Suprapubic skin (tissue), 4 donors: ENCODE measurements around the gene PRDX6.

Experiments
- EP300 ChIP-seq: sonication (generic); formaldehyde crosslinking; IDR thresholded peaks from one replicate; pipeline ENCODE4 v1.6.1; 2017; ENCODE audit warnings: antibody characterized with exemption
- POLR2AphosphoS5 ChIP-seq, 3 donors: sonication (generic); formaldehyde crosslinking; IDR thresholded peaks; one replicate each; pipeline ENCODE4 v1.6.1; 2017; ENCODE audit warnings: antibody characterized with exemption in 3 of 3
- TF ChIP-seq, protein P1 (sequence below), 2 donors: fragments of 200-600 bp in 1 of 2; fragments of 450-650 bp in 1 of 2; sonication (generic) in 1 of 2; IDR thresholded peaks; one replicate each; pipeline ENCODE4 v1.5.1; 2016 to 2019; ENCODE audit warnings: antibody characterized with exemption in 2 of 2, mild to moderate bottlenecking in 1 of 2, moderate library complexity in 1 of 2

DNA sequence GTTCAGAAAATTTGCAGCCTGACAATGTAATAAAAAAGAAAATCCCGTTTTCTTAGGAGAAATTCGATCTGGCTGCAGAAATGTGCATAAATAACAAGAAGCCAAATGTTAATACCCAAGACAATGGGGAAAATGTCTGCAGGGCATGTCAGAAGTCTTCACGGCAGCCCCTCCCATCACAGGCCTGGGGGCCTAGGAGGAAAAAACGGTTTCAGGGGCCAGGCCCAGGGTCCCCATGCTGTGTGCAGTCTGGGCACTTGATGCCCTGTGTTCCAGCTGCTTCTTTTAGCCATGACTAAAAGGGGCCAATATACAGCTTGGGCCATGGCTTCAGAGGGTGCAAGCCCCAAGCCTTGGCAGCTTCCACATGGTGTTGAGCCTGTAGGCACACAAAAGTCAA, 6.5 kb upstream of the PRDX6 start:
- TF ChIP-seq POLR2AphosphoS5 (IDR thresholded peaks at IDR 0.05) (no peak), EP300 (no peak)
- TF ChIP-seq, protein P1, sequence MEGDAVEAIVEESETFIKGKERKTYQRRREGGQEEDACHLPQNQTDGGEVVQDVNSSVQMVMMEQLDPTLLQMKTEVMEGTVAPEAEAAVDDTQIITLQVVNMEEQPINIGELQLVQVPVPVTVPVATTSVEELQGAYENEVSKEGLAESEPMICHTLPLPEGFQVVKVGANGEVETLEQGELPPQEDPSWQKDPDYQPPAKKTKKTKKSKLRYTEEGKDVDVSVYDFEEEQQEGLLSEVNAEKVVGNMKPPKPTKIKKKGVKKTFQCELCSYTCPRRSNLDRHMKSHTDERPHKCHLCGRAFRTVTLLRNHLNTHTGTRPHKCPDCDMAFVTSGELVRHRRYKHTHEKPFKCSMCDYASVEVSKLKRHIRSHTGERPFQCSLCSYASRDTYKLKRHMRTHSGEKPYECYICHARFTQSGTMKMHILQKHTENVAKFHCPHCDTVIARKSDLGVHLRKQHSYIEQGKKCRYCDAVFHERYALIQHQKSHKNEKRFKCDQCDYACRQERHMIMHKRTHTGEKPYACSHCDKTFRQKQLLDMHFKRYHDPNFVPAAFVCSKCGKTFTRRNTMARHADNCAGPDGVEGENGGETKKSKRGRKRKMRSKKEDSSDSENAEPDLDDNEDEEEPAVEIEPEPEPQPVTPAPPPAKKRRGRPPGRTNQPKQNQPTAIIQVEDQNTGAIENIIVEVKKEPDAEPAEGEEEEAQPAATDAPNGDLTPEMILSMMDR (IDR thresholded peaks at IDR 0.05), result no peak
